CD4-positive, alpha-beta T cell treated with Interleukin-17A for 4 hours (primary cell): ENCODE measurements around the gene DBNDD2.
A peak's percentile ranks its signal among the peaks of the same experiment; 100 is the strongest.

Experiments
- DNase-seq: peaks from one replicate; pipeline ENCODE4 v3.0.0-alpha.2; 2020; ENCODE audit warnings: mixed read lengths

DBNDD2 gene

DNA sequence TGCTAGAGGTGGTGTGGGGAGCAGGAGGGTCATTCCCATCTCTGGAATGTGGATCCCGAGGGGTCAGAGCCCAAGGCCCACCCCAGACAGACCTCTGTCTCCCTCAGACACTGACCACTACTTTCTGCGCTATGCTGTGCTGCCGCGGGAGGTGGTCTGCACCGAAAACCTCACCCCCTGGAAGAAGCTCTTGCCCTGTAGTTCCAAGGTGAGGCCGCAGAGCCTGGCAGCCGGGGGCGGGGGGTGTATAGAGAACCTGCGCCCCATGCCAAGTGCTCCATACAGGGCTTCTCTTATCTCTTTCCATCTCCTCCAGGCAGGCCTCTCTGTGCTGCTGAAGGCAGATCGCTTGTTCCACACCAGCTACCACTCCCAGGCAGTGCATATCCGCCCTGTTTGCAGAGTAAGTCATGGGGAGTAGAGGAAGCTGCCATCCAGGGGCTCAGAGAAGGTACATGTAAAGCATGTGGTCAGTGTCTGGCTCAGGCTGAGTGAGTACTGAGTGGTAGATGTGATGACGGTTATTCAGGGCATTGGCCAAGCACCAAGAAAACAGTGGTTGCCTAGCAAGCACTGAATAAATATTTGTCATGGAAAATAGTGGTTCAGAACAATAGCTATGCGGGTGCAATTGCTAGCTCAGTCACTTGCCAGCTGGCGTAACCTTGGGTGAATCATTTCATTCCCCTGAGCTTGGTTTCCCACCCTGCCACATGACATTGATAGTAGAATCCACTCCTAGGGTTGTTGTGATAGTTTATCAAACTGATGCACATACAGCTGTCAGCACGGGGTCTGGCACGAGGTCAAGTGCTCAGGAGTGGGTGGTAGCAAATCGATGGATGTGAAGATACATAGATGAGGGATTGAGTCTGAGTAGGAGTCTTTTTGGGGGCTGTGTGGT, 11.4 kb downstream of the DBNDD2 start:
- DNase-seq, result no peak

DNA sequence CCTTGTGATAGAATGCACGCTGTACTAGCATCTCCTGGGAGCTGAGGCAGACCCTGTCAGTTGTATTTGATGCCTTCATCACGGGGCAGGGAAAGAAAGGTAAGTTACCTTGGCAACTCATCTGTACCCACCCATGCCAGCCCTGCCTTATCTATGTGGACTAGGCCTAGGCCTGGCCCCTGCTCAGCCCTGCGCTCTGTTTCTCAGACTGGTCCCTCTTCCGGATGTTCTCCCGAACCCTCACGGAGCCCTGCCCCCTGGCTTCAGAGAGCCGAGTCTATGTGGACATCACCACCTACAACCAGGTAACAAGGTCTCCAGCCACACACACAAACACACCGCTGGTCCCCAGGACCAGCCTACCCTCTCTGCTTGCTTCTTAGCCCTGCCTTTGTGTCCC, 12.0 kb downstream of the DBNDD2 start:
- DNase-seq, result no peak

DNA sequence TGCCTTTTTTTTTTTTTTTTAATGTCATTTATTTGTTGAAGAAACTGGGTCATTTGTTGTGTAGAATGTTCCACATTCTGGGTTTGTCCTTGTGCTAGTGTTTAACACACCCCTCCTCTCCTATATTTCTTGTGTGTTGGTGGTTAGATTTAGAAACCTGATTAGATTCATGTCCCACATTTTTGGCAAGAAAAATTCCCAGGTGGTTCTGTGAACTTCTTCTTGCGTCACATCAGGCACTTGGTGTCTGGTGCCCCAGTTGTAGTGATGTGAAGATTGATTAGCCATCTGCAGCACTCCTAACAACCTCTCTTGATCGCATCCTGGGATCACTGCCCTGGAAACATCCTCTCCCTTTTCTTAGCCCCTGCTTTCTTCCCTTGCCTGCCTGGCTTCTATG, 15.6 kb downstream of the DBNDD2 start:
- no peak for DNase-seq

DNA sequence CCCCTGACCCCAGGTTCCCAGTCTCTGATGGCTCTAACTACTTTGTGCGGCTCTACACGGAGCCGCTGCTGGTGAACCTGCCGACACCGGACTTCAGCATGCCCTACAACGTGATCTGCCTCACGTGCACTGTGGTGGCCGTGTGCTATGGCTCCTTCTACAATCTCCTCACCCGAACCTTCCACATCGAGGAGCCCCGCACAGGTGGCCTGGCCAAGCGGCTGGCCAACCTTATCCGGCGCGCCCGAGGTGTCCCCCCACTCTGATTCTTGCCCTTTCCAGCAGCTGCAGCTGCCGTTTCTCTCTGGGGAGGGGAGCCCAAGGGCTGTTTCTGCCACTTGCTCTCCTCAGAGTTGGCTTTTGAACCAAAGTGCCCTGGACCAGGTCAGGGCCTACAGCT, 17.5 kb downstream of the DBNDD2 start:
- no peak for DNase-seq

DNA sequence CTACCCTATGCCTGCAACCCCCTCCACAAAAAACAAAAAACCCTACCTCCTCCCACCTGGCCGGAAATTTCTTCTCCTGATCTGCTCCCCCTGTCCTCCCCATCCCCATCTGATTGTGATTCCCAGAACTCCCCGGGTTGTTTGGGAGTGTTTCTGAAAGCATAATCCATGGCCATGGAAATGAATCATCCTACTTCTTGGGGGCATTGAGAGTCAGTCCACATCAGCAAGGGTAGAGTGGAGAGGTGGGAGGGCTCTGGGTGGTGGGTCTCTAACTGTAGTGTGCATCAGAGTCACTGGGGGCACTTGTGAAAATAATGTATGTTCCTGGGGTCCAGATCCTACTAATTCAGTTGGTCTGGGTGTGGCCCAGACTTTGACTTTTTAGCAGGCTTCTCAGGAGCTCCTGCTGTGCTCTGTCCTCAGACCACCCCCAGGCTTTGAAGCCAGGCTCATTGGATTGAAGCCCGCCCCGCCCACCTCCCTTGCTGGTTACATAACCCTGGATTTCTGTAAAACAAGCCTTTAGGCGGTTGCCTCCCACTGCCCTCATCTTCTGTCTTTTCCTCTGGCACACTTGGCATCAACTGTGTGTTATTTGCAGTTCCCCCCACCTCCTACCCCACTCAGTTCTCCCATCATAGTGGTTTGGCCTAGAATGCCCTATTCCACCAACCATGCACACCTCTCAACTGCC, 18.4 kb downstream of the DBNDD2 start:
- DNase-seq, result no peak

DNA sequence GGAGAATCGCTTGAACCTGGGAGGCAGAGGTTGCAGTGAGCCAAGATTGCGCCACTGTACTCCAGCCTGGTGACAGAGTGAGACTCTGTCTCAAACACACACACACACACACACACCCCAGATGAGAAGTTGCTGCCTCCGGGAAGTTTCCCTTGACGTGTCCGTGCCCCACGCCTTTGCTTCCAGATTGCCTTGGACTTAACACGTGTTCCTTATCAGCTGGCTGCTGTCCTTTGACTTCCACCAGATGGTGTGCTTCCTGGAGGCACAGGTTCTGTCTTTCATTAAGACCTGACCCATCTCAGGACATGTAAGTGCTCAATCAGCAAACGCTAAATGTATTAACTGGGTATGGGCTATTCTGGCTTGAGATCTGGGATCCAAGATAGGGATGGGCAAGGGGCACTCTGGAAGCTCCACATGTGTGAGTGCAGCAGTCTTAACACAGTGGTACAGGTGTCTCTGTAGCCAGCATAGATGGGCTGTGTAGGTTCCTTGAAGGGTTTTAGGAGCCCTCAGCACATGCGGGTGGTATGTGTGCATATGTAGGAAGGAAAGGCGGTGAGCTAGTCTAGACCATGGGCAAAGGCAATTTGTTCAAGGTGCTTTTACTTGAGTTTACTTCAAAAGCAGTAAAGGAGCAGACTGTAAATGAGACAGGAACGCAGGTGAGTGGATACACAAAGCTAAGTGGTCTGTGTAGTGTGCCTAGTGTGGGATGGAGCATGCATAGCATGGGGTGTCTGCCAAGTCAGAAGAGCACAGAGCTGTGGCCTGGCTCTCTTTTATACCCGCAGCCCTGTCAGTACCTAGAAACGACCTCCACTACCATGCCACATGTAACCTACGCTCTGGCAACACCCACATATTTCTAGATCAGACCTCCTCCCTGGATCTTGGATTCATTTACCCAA, 19.4 kb downstream of the DBNDD2 start:
- DNase-seq, result no peak

DNA sequence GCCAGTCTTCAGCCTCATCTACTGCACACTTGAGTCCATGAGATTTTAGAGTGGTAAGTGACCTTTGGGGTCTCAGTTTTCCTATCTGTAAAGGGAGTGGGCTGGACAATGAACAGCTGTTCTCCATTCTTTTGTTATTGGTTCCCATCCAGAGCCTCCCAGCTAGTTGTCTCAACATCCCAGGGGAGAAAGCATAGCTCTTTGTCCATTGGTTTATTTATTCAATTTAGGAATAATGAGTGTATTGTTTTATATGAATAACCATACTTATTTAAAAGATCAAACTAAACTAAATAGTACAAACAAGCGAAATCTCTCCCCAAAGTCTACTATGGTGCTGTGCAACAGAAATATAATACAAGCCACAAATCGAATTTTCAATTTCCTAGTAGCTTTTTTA, 21.5 kb downstream of the DBNDD2 start:
- no peak for DNase-seq

DNA sequence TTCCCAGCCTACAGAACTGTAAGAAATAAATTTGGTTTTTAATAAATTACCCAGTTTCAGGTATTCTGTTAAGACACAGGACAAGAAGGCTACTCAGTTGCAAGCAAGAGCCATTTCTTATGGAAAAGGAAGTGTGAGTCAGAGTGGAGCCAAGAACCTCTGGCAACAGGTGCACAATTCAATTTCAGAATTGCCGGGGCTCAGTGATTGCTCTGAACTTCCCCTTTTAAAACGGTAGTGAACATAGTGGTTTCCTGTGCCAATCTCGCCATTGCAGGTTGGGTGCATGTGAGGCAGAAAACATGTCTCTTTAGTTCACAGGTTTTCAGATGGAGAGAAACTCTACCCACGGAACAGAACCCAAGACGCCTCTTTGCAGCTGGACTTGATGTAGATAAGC, 24.2 kb downstream of the DBNDD2 start:
- no peak for DNase-seq

DNA sequence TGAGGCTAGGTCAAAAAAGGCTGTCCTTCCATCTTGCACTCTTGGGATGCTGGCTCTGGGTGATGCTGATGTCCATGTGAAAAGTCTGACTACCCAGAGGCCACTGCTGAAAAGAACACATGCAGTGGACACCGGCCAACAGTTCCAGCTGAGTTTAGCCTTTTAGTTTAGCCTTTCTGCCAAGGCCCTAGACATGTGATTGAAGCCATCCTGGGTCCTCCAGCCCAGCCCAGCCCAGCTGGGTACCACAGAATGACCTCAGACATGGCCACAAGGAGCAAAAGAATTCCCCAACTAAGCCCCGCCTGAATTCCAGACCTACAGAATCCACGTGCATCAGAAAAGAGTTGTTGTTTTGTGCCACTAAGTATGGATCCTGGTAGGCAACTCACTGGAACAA, 25.2 kb downstream of the DBNDD2 start:
- DNase-seq, result no peak

DNA sequence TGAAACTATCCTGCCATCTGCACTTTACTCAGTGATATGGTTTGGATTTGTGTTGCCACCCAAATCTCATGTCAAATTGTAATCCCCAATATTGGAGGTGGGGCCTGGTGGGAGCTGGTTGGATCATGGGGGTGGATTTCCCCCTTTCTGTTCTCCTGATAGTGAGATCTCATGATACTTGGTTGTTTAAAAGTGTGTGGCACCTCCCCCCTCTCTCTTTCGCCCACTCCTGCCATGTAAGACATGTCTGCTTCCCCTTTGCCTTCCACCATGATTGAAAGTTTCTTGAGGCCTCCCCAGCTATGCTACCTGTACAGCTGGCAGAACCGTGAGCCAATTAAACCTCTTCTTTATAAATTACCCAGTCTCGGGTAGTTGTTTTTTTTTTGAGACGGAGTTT, 25.9 kb downstream of the DBNDD2 start:
- DNase-seq, result no peak

DNA sequence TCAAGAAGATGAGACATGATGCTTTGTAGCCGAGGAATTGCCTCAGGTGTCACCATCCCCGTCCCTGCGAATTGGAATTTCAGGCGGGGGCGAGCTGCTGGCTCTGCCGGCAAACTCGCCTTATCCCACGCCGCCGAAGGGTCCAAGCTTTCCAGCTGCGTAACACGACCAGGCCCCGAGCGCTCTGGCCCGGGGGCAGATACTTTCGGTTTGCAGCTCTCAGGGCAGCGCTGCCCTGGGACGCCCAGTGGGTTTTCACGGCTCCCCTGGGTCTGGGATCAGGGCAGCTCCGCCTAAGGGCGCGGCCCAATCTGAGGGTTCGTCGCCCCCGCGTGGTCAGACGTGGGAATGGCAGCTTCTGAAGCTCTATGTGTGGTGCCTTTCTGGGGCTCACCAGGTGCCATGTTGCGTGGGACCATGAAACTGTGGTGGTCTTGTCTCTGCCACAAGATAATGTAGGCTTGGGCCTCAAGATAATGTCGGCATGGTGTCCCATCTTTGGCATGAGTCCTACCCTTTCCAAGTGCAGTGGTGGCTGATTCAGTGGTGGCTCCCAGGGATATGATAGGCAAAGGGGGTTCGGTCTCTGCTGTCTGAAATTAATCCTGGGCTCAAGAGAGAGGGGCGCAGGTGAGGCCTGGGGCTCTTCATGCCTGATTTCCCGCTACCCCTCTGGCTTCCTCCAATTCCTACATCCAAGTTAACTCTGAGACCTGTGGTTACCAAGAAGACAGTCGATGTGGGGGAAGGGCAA, 28.8 kb downstream of the DBNDD2 start:
- DNase-seq, result peak; percentile 93

DNA sequence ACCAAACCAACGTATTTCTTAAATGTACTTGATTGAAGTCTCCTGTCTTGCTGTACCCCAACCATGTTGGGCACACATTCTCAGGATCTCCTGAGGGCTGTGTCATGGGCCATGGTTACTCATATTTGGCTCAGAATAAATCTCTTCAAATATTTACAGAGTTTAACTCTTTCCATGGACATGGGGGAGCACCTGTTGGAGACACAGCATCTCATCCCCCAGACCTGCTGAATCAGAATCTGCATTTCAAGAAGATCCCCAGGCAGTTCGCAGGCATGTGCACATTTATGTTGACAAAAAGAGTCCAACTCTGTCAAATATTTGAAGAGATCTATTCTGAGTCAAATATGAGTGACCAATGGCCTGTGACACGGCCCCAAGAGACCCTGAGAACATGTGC, 32.3 kb downstream of the DBNDD2 start:
- no peak for DNase-seq

DNA sequence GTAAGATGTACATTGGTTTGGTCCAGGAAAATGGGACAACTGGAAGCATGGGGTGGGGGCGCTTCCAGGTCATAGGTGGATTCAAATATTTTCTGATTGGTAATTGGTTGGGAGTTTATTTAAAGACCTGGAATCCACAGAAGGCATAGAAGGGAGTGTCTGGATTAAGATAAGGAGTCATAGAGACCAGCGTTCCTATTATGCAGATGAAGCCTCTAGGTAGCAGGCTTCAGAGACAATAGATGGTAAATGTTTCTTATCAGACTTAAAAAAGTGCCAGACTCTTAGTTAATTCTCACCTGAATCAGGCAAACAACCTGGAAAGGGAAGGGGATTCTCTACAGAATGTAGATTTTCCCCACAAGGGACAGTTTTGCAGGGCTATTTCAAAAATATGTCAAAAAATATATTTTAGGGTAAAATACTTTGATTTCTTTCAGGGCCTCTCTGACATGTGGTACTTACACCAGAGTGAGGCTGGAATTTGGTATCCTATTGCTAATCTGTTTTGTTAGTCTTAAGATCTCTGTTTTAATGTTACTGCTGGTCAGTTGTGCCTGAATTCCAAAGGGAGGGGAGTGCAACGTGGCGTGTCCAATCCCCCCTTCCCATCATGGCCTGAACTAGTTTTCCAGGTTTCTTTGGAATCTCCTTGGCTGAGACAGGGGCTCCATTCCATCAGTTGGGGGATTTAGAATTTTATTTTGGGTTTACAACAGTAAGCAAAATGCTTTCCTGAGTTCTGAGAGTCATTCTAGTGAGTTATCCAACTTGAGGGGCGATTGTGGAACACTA, 33.0 kb downstream of the DBNDD2 start:
- no peak for DNase-seq

DNA sequence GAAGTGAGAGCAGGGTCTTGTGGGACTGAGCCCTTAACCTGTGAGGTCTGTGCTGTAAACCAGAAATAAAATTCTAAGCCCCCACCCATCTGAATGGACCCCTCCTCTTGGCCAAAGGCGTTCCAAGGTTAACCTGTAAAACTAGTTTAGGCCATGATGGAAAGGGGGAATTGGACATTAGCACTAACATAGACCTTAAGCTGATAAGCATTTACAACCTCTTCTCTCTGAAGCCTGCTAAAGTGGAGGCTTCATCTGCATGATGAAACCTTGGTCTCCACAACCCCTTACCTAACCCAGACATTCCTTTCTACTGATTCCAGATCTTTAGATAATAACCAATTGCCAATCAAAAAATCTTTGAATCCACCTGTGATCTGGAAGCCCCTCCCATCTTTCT, 33.7 kb downstream of the DBNDD2 start:
- no peak for DNase-seq

DNA sequence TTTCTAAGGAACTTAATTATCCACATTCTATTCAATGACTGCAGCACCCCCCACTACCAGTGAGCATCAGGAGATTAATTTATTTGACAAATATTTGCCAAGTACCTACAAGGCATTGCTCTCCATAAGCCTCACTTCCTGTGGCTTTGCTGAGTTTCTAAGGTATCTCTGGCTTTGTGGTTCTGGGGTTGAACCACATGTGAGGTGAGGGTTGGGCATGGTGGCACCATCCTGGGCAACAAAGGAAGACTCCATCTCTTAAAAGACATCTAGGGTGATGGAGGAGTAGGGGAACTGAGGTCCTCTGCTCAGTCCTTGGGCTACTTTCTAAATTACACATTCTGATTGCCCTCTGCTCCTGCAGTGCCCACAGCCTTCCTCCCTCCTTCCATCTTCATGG, 36.0 kb downstream of the DBNDD2 start:
- DNase-seq, result peak; percentile 17

DNA sequence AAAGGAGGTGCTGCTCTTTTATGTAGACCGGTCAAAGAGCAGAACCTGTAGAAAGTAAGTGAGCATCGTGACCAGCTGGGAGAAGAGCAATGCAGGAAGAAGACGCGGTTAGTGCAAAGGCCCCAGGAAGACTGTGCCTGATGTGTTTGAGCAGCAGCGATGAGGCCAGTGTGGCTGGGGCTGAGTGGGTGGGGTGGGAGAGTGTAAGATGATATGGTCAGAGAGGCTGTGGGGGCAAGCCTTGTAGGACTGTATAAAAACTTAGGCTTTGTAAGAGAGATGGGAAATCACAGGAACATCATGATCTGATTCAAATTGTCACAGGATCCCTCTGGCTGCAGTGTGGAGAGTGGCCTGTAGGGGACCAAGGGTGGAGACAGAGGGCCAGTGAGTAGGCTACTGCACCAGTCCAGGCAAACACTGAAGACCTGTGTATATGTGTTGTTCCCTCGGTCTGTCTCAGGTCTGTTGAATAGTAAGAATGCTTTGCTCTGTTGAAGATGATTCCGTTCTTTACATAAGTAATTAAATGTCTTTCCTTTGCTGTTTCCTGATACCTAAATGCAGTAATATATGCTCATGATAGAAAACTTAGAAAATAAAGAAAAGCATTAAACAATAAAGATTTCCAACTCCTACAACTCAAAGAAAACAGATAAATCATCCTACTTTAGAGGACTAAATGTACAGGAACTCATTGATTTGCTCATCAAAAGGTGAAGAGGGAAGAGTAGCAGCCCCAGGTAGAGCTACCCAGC, 37.9 kb downstream of the DBNDD2 start:
- no peak for DNase-seq

DNA sequence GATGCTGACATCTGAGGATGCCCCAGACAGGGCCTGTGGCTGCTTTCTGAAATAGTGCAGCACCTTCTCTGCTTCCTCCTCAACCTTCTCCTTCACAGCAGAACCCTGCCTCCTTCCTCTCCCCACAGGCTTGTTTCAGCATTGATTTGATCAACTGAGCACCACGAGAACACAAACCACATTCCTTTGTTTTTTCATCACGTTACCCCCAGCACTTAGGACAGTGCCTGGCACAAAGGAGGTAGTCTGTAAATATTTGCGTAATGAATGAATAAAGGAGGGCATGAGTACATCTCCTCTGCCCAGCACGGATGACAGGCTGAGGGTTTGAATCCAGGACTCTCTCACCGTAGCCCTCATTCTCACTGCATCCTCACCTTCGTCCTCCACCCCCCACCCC, 40.2 kb downstream of the DBNDD2 start:
- DNase-seq, result no peak

DNA sequence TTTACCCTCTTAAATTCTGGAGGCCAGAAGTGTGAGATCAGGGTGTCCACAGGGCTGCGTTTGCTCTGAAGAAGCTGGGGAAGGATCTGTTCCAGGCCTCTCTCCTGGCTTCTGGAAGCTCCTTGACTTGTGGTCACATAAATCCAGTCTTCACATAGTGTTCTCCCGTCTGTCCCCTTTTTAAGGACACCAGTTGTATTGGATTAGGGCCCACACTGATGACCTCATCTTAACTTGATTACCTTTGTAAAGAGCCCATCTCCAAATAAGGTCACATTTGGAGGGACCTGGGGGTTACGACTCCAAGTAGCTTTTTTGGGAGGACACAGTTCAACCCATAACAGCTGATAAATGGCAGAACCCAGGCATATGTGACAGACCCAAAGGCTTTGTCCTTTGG, 41.4 kb downstream of the DBNDD2 start:
- DNase-seq, result no peak

DNA sequence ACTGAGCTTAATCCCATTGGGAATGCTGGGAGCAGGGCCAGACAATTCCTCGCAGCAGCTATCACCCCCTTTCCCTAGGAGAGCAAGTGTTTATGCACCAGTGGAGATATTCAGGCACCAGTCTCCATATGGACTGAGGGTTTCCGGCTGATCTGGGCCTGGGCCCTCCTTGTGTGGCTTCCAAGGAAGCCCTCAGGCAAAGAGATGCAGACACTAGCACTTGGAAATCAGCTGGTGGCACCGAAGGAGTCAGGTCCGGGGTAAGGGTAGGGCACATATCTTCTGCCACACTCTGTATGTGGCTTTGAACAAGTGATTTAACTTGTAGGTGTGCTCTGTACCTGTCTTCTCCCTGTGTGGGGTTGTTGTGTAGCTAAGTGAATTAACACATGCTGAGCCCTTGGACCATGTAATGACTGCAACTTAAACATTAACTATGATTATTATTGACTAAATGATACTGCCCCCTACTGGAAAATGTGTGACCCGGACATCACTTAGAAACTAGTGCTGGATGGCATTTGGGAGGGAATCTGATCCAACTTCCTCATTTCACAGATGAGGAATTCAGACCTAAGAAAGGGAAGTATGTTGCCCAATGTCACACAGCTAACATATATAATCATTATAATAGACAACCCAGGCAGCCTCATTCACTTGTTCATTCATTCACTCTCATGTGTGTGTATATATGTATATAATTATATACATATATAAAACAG, 42.2 kb downstream of the DBNDD2 start:
- peak; percentile 36 for DNase-seq

DNA sequence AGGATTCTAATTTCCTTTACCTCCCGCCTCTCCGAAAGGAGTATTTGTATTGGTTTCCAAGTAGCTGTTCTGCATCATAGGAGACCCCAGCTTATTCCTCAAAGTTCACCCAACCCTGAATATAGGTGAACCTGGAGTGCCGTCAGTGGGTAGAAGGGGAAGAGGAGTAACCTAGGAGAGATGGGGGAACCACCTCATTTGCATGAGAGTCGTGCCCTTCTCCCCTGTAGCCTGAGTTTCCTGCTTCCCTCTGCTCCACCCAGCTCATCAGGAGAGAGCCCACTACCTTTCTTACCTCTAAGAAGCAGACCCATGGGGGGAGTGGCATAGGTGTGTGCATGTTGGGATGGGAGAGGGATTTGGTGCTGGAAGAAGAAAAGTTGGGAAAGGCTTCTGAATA, 44.1 kb downstream of the DBNDD2 start:
- no peak for DNase-seq
